ENCODE data around the gene DSCAM.

The DSCAM gene

GRCh38 chr21:40575976-40576375 lies 271.0 kb downstream of the DSCAM start:
- no peak overlapping the region for H3K4me3 ChIP-seq (ENCODE audit: control insufficient read depth, low read depth, low read length)
- no peak for TF ChIP-seq CTCF (IDR thresholded peaks at IDR 0.05; ENCODE audit: control insufficient read depth, insufficient read depth, low read depth, low read length, missing control alignments)
- no peak for DNase-seq (ENCODE audit: low read depth)

- no peak for TF ChIP-seq CTCF (IDR thresholded peaks at IDR 0.05; ENCODE audit: control insufficient read depth, insufficient read depth, low read depth, low read length, missing control alignments)
- H3K4me3 ChIP-seq (ENCODE audit: control insufficient read depth, low read depth, low read length): no peak overlapping the region
- no peak for DNase-seq (ENCODE audit: low read depth)
Observed at GRCh38 chr21:40569357-40569756, 277.6 kb downstream of the DSCAM start.

GRCh38 chr21:40568807-40569206 lies 278.2 kb downstream of the DSCAM start:
- DNase-seq (ENCODE audit: low read depth): no peak
- no peak for TF ChIP-seq CTCF (IDR thresholded peaks at IDR 0.05; ENCODE audit: control insufficient read depth, insufficient read depth, low read depth, low read length, missing control alignments)

GRCh38 chr21:40567501-40567900 lies 279.5 kb downstream of the DSCAM start:
- TF ChIP-seq CTCF (IDR thresholded peaks at IDR 0.05; ENCODE audit: control insufficient read depth, insufficient read depth, low read depth, low read length, missing control alignments): no peak
- H3K4me3 ChIP-seq (ENCODE audit: control insufficient read depth, low read depth, low read length): no peak overlapping the region
- no peak for DNase-seq (ENCODE audit: low read depth)

More at GRCh38 chr21:40568807-40569206, 278.2 kb downstream of the DSCAM start:
- H3K4me3 ChIP-seq (ENCODE audit: control insufficient read depth, low read depth, low read length): no peak overlapping the region

- TF ChIP-seq CTCF (IDR thresholded peaks at IDR 0.05; ENCODE audit: control insufficient read depth, insufficient read depth, low read depth, low read length, missing control alignments): no peak
- DNase-seq (ENCODE audit: low read depth): no peak
- no peak overlapping the region for H3K4me3 ChIP-seq (ENCODE audit: control insufficient read depth, low read depth, low read length)
Observed at GRCh38 chr21:40566486-40566885, 280.5 kb downstream of the DSCAM start.

- no peak for DNase-seq (ENCODE audit: low read depth)
- TF ChIP-seq CTCF (IDR thresholded peaks at IDR 0.05; ENCODE audit: control insufficient read depth, insufficient read depth, low read depth, low read length, missing control alignments): no peak
- no peak overlapping the region for H3K4me3 ChIP-seq (ENCODE audit: control insufficient read depth, low read depth, low read length)
Observed at GRCh38 chr21:40564318-40564717, 282.6 kb downstream of the DSCAM start.

- TF ChIP-seq CTCF (IDR thresholded peaks at IDR 0.05; ENCODE audit: control insufficient read depth, insufficient read depth, low read depth, low read length, missing control alignments): no peak
- no peak overlapping the region for H3K4me3 ChIP-seq (ENCODE audit: control insufficient read depth, low read depth, low read length)
Observed at GRCh38 chr21:40563900-40564299, 283.1 kb downstream of the DSCAM start.

More at GRCh38 chr21:40563900-40564299, 283.1 kb downstream of the DSCAM start:
- DNase-seq (ENCODE audit: low read depth): no peak
